GM18498 (cell line): ENCODE measurements around the gene DSG2.
"Not testable (repeated sequence)": the region's sequence is repeated elsewhere in the genome, so short reads cannot be mapped to it uniquely, and the experiment has no call there.

ENCODE experiments used
- ATAC-seq: cut with Tn5 transposase; IDR thresholded peaks from one replicate; pipeline ENCODE4 v1.9.1; 2021; ENCODE audit warnings: mild to moderate bottlenecking, moderate library complexity; ENCODE audit not compliant: unreplicated experiment

DSG2 gene

DNA sequence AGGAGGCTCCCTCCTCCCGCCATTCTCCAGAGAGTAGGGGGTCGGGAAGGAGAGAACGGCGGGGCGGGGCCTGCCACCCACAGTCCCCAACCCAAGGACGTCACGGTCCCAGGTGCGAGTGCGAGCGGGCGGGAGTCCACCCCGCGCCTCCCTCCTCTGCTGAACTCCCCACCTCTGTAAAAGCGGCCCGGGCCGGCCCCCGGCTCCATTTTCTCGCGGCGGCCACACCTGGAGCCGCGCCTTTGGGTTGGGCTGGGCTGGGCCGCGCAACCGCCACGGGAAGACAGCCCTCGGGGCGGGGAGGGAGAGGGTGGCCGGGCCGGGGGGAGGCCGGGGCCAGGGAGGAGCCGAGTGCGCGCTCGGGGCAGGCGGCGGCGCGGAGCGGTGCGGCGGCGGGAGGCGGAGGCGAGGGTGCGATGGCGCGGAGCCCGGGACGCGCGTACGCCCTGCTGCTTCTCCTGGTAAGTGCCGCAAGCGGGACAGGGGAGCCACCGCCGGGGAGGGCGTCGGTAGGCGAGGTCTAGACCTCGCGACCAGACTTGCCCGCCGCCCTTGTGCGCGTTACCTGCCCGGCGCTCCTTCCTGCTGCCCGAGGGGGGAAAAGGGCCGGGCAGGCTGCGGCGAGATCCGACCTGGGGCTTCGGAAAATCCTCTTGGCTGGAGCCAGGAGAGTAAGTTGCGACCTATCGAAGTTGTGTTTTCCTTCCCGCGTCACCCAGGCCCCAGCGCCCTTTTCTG is at the start of gene DSG2:
Gene DSG2 (plus strand): TSS at position 342 of the 738 bp plus-strand sequence. CDS start 75 bp downstream, at position 417.
- ATAC-seq: peak; percentile 56

DNA sequence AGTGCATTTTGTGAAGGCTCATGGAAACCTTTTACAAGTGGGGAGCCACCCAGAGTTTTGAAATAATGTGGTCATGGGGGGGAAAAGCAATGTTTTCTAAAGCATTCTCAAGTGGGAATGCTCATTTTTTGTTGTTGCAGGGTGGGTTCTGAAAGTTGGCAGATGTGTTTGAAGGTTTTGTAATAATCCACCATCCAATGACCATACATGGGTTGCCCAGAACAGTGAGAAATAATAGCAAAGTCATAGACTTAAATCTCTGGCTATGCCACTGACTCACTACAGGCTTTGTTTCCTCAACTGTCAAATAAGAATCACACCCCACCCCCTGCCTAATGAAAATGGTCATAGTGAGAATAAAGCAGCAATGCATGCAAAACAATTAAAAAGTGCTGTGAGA is 47.6 kb upstream of the DSG2 start:
- no peak for ATAC-seq

DNA sequence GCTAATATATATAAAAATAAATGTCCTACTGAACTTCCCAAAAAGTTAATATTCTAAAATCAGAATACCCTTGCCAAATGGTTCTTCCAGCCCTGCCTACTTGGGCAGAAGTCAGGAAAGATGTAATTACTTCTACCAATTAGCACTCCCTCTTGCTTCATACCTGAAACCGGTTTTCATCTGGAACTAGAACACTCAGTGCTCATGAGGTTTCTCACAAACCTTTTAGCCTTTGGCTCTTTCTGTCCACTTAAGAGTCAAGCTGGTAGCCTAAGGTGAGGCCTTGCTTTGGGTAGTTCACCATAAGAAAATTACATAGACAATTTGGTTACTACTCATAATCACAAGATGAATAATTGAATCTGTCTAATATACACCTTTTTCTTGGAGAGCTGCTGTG is 46.4 kb upstream of the DSG2 start:
- no peak for ATAC-seq

DNA sequence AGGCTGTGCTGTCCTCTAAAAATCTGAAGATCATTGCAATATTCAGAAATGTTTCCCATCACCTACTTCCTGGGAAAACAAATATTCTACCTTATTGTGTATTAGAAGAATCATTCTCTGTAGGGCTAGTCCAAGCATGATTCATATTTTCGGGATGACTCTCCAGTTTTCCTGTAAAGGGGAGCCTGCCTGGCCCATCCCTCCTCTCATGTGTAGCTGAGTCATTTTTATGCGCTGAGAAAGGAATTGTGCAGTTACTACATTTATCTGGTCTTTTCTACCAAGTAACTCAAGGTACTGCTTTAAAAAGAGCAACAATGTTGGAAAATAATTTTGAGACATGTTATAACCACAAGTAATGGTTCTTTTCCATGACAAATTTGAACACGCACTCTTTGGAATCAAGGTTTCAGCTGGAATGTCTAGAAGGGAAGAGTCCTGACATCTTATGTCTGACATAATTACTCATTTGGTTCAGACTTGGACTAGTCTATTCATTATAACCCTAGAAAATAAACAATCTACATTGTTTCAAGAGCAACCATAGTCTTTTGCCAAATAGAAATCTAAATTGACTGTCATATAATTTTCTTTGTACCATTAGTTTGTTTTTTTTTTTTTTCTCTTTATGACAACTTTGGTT is 43.8 kb upstream of the DSG2 start:
- ATAC-seq: no peak

DNA sequence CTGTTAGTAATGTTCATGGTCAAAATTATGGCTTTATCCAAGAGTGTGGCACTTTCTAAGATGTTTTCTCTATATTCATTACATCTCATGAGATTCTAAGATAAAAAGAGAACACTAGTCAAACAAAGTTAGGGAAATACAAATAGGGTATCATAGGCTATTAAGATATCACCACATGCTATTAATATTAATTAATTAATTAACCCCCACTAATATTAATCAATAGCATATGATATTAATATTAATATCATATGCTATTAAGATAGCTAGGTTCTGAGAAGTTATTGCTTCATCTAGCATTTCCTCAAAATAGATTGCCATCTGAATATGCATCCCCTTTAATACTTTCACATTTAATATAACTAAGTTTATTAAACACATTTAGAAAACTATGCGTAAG is 28.3 kb upstream of the DSG2 start:
- no peak for ATAC-seq

DNA sequence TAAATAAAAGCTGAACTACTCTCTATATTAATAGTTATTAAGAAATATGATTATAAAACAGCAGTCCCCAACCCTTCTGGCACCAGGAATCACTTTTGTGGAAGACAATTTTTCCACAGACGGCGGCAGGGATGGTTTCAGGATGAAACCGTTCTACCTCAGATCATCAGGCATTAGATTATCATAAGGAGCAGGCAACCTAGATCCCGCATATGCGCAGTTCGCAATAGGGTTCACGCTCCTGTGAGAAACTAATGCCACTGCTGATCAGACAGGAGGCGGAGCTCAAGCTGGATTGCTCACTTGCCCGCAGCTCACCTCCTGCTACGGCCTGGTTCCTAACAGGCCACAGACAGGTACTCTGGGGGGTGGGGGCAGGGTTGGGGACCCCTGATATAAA is 19.3 kb upstream of the DSG2 start:
- no peak for ATAC-seq

DNA sequence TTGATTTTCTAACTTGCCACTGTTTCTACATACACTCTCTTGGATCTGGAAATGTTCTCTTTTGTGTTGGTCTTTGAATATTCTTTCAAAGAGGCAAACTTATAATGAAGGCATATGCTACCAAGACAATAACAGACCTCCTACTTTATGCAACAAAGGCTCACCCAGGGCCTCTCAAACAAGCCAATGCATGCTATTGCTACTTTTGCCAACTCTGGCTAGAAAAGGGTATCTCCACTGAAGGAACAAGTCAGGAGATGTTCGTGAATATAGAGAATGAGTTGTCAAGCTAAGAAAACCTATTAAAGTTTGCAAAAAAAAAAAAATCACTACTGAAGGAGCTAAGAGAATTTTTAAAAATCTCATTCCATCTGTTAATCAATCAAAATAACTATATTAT is 15.9 kb upstream of the DSG2 start:
- no peak for ATAC-seq

DNA sequence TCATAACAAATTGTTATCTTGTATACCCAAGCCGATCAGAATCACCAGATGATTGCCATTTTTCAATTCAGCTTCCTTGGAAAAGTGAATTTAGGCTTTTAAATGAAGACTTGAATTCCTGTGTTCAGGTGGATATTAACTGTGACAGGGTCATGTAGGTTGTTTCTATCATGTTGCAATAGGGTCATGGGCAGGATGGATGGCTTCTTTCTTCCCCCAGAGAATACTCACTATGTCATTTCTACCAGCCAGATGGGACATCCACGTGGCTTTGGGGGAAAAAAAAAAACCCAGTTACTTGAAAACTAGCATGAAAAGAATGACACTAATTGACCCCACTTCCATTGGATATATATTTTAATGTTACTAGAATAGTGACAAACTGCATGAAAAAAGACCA is 14.6 kb upstream of the DSG2 start:
- ATAC-seq: no peak

DNA sequence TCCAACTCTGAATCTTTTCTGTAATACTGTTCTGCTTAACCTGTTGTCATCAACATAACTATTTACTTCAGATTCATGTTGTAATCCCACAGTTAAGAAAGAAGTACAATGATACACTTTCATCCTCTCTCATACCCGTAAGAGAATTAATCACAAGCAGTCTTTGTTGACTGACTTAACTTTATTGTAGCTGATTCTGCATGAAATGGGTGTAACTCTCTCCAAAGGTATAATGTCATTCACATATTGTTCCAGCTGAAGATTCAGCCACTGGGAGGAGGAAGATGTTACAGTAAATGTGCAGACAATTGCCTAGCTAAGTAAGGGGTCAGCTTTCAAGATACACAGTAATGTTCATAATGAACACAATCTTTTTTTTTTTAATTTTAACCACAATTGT is 13.5 kb upstream of the DSG2 start:
- no peak for ATAC-seq

DNA sequence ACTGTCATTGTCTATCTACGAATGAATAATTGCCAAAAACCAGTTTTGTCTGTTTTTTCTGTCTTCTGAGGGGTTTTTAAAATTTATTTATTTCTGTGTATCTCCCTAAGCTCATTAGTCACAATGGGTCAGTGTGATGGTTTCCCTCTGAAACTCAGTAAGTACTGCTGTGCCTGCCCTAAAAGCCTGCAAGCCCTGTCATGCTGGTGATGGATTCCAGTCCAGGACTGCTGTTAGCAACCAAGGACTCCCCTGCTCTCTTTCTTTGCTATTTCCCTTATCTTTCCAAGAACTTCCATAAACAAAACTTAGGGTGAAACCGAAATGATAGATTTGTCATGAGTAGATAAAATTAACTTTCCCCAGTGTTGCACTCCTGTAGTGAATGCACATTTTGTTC is 11.8 kb upstream of the DSG2 start:
- ATAC-seq: no peak

DNA sequence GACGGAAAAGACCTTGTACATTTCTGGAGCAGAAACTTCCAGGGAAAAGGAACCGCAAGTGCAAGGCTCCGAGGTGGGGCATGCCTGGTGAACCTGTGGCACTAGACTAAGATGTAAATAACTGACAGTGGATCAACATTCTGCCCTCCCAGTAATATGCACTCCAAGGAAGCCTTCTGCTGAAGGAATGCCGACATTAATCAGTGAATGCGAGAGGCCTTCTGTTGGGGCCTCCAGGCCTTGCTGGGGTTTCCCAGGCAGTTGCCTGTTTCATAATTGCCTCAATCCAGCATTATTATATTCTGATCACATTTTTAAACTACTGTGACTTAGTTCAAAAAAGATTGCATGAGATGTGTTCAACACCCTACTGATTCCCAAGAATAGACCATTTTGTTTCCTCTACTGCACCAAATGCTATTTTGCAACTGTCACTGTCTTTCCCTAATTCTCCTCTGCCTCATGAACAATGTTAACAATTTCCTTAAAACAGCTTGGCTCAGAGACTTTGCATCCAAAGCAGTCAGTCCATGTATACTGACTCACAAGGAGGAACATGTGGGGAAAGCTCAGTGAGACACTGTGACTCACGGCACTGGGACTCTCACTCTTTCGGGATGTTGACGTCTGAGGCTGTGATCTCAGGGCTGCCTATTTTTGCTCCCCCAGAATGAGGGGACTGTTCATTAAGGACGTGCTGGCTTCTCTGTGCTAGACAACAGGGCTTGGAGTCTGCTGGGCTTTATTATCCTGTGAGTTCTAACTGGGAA is 10.5 kb upstream of the DSG2 start:
- no peak for ATAC-seq

DNA sequence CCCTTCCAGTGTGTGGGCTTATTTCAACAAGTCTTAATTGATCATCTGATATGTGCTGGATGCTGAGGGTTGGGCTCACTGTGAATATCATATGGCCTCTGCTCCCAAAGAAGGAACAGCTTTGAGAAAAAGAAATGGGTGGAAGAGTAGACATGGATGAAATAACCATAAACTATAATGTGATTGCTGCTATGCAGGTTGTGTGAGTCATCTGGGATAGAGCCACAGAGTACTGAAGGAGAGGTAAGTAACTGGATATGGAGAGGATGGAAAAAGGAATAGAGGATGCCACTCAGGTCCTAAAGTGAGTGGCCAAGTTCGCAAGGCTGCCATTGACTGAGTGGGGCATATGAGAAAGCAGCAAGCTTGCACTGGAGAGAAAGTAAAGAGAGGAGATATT is 8.7 kb upstream of the DSG2 start:
- ATAC-seq: no peak

DNA sequence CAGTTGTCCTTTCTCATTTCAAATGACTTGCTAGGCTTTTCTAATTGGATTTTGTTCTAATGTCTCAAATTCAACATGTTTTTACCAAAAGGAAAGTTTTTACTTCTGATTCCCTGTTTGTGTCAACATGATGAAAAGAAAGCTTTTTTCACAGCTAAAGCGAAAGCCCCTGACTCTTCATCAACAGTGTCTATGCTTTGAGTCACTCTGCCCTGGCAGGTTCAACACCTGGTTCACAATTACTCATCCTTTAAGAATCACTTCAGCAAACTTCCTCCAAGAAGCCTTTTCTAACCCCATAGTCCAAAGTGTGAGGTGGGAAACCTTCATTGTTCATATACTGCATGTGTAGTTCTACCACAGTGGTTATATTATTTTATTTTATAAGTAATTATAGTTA is 7.6 kb upstream of the DSG2 start:
- peak; percentile 82 for ATAC-seq

DNA sequence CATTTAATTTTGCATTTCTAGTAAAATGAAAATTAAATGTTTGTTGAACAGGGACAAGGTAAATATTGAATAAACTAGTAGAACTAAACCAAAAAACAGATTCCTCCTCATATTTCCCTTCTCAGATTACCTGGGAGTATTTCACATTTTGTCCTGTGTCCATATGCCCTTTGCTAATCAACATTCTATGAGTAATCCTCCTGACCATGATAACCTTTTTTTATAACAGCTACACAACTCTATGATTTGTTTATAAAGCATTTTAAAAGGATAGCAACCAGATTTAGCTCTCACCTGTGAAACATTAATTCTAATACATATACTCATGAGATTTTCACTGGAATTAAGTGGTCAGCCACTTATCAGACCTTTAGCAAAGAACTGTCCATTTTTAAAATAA is 7.1 kb upstream of the DSG2 start:
- ATAC-seq: no peak

DNA sequence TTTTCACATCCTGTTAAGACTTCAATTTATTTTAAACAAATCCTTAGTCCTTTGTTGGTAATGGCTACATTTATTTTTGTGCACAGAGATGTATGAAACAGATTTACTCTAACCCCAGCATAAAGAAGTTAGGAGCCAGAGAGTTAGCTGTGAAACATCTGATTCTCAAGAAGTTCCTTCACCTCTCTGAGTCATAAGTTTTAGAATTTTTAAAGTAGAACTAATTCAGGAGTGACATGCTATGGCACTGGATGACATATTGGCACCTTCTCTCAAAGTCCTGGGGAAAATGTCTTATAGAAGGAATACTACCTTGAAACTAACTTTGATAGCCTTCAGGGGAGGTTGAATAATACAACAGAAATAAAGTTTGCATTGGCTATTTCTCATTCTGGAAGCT is 6.4 kb upstream of the DSG2 start:
- no peak for ATAC-seq

DNA sequence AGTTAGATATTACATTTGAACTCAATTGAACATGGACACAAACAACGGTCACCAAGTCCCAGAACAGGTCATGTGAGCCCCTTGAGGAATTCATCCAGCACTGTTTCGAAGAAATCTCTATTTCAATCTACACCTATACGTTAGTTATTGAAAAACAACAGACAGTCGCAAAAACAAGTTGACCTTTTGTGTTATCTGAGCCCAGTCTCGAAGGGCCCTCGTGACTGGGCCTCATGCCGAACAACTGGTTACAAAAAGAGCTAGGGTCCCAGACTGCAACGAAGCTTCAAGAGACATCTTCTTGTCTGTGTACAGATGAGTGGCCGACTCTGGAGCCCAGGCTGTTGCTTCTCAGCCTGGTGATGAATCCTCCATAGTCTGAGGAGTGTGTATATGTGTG is 5.3 kb upstream of the DSG2 start:
- no peak for ATAC-seq

DNA sequence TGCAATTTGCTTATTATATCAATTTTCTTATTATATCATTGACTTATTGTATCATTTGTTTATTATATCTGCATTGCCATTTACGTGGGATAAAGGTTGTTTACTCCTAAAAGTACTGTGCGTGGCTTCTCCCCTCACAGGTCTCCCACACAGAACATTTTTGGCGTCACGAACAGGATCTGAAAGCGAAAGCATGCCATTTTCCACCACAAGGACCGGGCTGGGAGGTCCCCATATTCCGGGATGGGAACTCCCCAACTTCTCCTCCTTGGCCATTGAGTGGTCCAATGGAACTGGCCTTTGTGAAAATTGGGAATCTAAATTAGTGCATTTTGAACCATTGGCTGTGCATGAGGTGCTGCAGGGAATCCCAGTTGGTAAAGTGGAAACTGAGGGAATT is 4.8 kb upstream of the DSG2 start:
- no peak for ATAC-seq

DNA sequence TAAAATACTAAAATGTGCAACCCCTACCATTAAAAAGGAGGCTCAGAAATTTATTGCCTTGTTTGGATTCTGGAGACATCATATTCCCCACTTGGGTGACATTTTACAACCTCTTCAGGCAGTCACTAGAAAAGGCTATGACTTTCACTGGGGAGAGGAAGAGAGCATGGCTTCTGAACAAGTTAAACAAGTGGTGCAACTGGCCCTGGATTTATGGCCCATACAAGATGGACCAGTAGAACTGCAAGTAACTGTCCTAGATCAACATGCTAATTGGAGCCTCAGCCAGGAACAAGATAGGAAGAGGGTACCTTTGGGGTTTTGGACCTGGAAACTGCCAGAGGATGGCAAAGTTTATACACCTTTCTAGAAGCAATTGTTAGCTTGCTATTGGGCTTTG is 4.0 kb upstream of the DSG2 start:
- ATAC-seq: no peak

DNA sequence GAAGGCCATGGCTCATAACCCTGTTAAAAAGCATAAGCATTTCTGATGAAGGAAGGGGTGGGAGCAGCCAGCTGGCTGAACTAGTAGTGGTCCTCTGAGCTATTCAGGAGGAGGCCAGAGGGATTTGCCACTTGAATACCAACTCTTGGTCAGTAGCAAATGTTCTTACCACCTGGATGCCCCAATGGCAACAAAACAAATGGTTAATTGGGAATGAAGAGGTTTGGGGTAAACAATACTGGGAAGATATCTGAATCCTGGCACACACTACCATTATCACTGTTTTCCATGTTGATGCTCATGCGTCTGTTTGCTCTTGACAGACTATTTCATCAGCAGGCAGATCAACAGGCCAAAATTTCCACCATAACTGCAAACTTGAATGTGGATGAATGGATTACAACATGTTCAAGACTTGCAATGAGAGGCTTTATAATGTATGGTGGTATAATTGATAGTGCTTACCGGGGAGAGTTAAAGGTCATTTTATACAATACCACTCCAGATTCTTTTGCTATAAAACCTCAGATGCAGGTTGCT is 3.2 kb upstream of the DSG2 start:
- ATAC-seq: not testable (repeated sequence)

DNA sequence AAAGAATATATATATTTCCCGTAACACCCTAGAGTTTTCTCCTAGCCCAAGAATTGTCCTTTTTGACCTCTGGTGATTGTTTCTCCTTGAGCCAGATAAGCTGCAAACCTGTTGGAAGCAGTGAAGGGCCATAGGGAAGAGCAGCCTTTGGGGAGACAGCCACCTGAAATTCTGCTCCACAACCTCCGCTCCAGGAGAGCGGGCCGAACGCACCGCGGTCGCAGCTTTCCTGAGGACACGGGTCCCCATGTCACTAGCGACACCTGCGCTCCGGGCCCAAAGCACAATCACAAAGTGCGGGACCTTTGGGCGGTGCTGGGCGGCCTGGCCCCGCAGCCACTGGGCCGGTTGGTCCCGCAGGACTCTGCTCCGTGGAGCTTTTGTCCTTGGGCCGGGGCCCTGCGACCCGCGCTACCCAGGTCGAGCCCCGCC is 557 bp upstream of the DSG2 start:
- peak; percentile 6 for ATAC-seq

DNA sequence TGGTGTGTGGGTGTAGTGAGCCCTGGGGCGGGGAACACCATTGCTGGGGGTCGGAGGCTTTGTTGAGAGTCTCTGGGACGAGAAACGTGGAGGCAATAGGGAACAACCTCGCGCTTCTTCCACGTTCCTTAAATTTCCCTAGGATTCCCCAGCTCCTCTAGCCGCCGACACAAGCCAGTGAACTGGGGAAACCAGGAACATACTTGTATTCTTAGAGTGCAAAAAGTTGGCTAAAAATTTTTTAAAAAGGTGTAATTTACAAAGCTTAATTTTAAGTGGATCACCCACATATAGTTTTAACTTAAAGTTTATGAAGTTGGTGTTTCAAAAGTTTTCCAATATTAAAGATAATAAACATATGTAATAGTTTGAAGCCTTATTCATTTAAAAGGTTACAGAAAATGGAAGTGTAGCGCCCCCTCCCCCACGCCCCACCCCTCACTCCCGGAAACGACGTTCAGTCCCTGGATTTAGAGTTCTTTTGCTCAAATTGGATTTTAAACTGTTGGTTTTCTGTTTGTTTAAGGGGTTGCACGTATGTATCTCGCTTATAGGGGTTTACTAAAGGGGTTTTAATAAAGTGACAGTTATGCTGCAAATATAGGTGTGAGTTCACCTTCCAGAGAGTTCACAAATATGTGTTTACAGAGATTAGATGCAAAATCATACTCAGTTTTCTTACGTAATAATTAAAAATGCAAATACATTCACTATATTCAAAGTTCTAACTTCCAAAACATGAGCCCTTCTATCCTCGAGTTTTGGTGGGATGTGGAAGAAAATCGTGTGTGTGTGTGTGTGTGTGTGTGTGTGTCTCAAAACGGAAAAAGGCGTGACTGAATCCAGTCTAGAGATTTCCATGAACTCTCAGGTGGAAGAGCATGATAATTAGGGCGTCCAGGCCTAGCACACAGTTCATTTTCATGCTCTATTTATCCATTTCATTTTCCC is 872 bp downstream of the DSG2 start:
- no peak for ATAC-seq
